Measurements from ENCODE around the gene TAS2R9. TPM values are rescaled to one million over a fixed set of nuclear protein-coding genes. Genes with fewer than 3 reads are reported as not detected.

The TAS2R9 gene
- total RNA-seq, 1 experiment from 2014 or later, result not detected

- Mint-ChIP-seq H3K27ac (ENCODE audit: unreplicated experiment) (no peak overlapping the region), H3K9me3 (ENCODE audit: low read depth, unreplicated experiment) (no peaks in the 10 kb centered on the region), H3K36me3 (ENCODE audit: insufficient read depth, unreplicated experiment) (no peaks in the 10 kb centered on the region), H3K27me3 (ENCODE audit: unreplicated experiment) (no peaks in the 10 kb centered on the region), H3K4me3 (ENCODE audit: low read depth, unreplicated experiment) (no peak overlapping the region), H3K4me1 (ENCODE audit: low read depth, unreplicated experiment) (no peaks in the 10 kb centered on the region)
- intact Hi-C loops (cut with micrococcal nuclease; ENCODE audit: unreplicated experiment), result no loop called here
- no TSS peak for BruUV-seq (replicated peaks)
- CTCF ChIA-PET, result interaction anchor here (0.8 kb wide), 1 partner anchor 1104 kb away, joined by 3 read pairs; no protein-coding TSS in a partner anchor
- no peak for TF ChIP-seq CTCF (IDR thresholded peaks at IDR 0.05; ENCODE audit: unreplicated experiment)
- DNase-seq, result no peak
Observed at GRCh38 chr12:10783252-10783651, 26.7 kb downstream of the TAS2R9 start.

GRCh38 chr12:10779103-10779502, 30.9 kb downstream of the TAS2R9 start:
- DNase-seq, result no peak
- Mint-ChIP-seq H3K4me3 (ENCODE audit: low read depth, unreplicated experiment) (no peak overlapping the region), H3K4me1 (ENCODE audit: low read depth, unreplicated experiment) (no peaks in the 10 kb centered on the region), H3K36me3 (ENCODE audit: insufficient read depth, unreplicated experiment) (no peaks in the 10 kb centered on the region), H3K27ac (ENCODE audit: unreplicated experiment) (no peak overlapping the region), H3K27me3 (ENCODE audit: unreplicated experiment) (peaks cover 22% of the 10 kb centered on the region), H3K9me3 (ENCODE audit: low read depth, unreplicated experiment) (no peaks in the 10 kb centered on the region)
- intact Hi-C loops (cut with micrococcal nuclease; ENCODE audit: unreplicated experiment), result no loop called here
- no TSS peak for BruUV-seq (replicated peaks)
- no peak for TF ChIP-seq CTCF (IDR thresholded peaks at IDR 0.05; ENCODE audit: unreplicated experiment)
- CTCF ChIA-PET, result no interaction called here

GRCh38 chr12:10771132-10771733, 38.7 kb downstream of the TAS2R9 start:
- CTCF ChIA-PET, result interaction anchor here (1.1 to 3.1 kb wide), 8 partner anchors 21 to 809 kb away, joined by 3 to 38 read pairs (median 6); no protein-coding TSS in a partner anchor
- Mint-ChIP-seq H3K36me3 (ENCODE audit: insufficient read depth, unreplicated experiment) (no peaks in the 10 kb centered on the region), H3K4me1 (ENCODE audit: low read depth, unreplicated experiment) (no peaks in the 10 kb centered on the region), H3K9me3 (ENCODE audit: low read depth, unreplicated experiment) (no peaks in the 10 kb centered on the region), H3K27ac (ENCODE audit: unreplicated experiment) (no peak overlapping the region), H3K4me3 (ENCODE audit: low read depth, unreplicated experiment) (no peak overlapping the region), H3K27me3 (ENCODE audit: unreplicated experiment) (peaks cover 76% of the 10 kb centered on the region)
- no TSS peak for BruUV-seq (replicated peaks)
- TF ChIP-seq CTCF (IDR thresholded peaks at IDR 0.05; ENCODE audit: unreplicated experiment), result peak; percentile 27
- DNase-seq, result no peak
- intact Hi-C loops (cut with micrococcal nuclease; ENCODE audit: unreplicated experiment), result loop anchor here (1.0 kb wide), 2 partner anchors 428 to 715 kb away; no protein-coding TSS in a partner anchor

GRCh38 chr12:10759657-10760056, 50.3 kb downstream of the TAS2R9 start:
- no peak overlapping the region for H3K27ac Mint-ChIP-seq (ENCODE audit: unreplicated experiment)
- CTCF ChIA-PET, result no interaction called here
- TF ChIP-seq CTCF (IDR thresholded peaks at IDR 0.05; ENCODE audit: unreplicated experiment), result no peak

More at GRCh38 chr12:10759657-10760056, 50.3 kb downstream of the TAS2R9 start:
- no peak for DNase-seq
- H3K9me3 Mint-ChIP-seq (ENCODE audit: low read depth, unreplicated experiment), result peaks cover 8% of the 10 kb centered on the region
- no peaks in the 10 kb centered on the region for H3K4me1 Mint-ChIP-seq (ENCODE audit: low read depth, unreplicated experiment)
- H3K4me3 Mint-ChIP-seq (ENCODE audit: low read depth, unreplicated experiment), result no peak overlapping the region
- no peaks in the 10 kb centered on the region for H3K36me3 Mint-ChIP-seq (ENCODE audit: insufficient read depth, unreplicated experiment)
- intact Hi-C loops (cut with micrococcal nuclease; ENCODE audit: unreplicated experiment), result no loop called here
- BruUV-seq (replicated peaks), result no TSS peak
- H3K27me3 Mint-ChIP-seq (ENCODE audit: unreplicated experiment), result peaks cover 50% of the 10 kb centered on the region

Other genes with a start within 250 kb of the TAS2R9 start
- 59.5 and 61.4 TPM in 2 replicates for gene MAGOHB, start 196.6 kb downstream of the TAS2R9 start, total RNA-seq (2022)
- 8.4 and 10.7 TPM in 2 replicates for gene STYK1, start 136.1 kb downstream of the TAS2R9 start, total RNA-seq (2022)
- 295 and 312 TPM in 2 replicates for gene YBX3, start 86.8 kb downstream of the TAS2R9 start, total RNA-seq (2022)
- not detected in 2 replicates for gene TAS2R7, start 7.5 kb downstream of the TAS2R9 start, total RNA-seq (2022)
- gene TAS2R8, start 2.9 kb downstream of the TAS2R9 start, total RNA-seq (2022), result not detected in 2 replicates
- gene TAS2R10, start 16.2 kb upstream of the TAS2R9 start, total RNA-seq (2022), result 1.5 and 1.7 TPM in 2 replicates
- 3.1 and 4.7 TPM in 2 replicates for gene PRR4, start 39.3 kb upstream of the TAS2R9 start, total RNA-seq (2022)
- gene PRH1, start 74.1 kb upstream of the TAS2R9 start, total RNA-seq (2022), result 12.4 and 21.9 TPM in 2 replicates
- gene TAS2R13, start 99.4 kb upstream of the TAS2R9 start, total RNA-seq (2022), result 1.8 and 2.5 TPM in 2 replicates
- gene PRH2, start 119.1 kb upstream of the TAS2R9 start, total RNA-seq (2022), result not detected in 2 replicates
- 2.9 TPM in 2 replicates for gene TAS2R14, start 129.1 kb upstream of the TAS2R9 start, total RNA-seq (2022)
- gene TAS2R50, start 176.7 kb upstream of the TAS2R9 start, total RNA-seq (2022), result 1.8 TPM in 2 replicates
- gene TAS2R20, start 188.1 kb upstream of the TAS2R9 start, total RNA-seq (2022), result 2.4 and 3.3 TPM in 2 replicates
- gene TAS2R19, start 212.5 kb upstream of the TAS2R9 start, total RNA-seq (2022), result 3.2 and 4.5 TPM in 2 replicates
- 3.6 and 4.1 TPM in 2 replicates for gene TAS2R31, start 221.2 kb upstream of the TAS2R9 start, total RNA-seq (2022)